ENCODE measurements around the gene TOMT. TPM values are rescaled to one million over a fixed set of nuclear protein-coding genes. Genes with fewer than 3 reads are reported as not detected.

TOMT gene
- total RNA-seq, 4 donors from 2014 or later: not detected

GRCh38 chr11:72154816-72155215, 49.1 kb downstream of the TOMT start:
- 94 to 98% methylated on average over 3 of the region's 3 CpGs for WGBS, 2 donors
- Histone ChIP-seq H3K36me3 (no peaks in the 10 kb centered on the region), H3K4me3 (no peak overlapping the region), H3K27me3 (no peaks in the 10 kb centered on the region), H3K9me3 (no peaks in the 10 kb centered on the region), H3K27ac (no peak overlapping the region), H3K4me1 (no peaks in the 10 kb centered on the region)
- no peak for TF ChIP-seq POLR2A (IDR thresholded peaks at IDR 0.05)
- TF ChIP-seq EP300 (IDR thresholded peaks at IDR 0.05): no peak
- TF ChIP-seq CTCF (IDR thresholded peaks at IDR 0.05): no peak
- DNase-seq (ENCODE audit: low spot score in 2 of 2): no peak

- 86 to 95% methylated on average over 4 of the region's 4 CpGs for WGBS, 2 donors
- Histone ChIP-seq H3K36me3 (no peaks in the 10 kb centered on the region), H3K4me3 (no peak overlapping the region), H3K27ac (no peak overlapping the region), H3K4me1 (no peaks in the 10 kb centered on the region), H3K27me3 (no peaks in the 10 kb centered on the region), H3K9me3 (no peaks in the 10 kb centered on the region)
- DNase-seq (ENCODE audit: low spot score in 2 of 2): no peak
- TF ChIP-seq CTCF (IDR thresholded peaks at IDR 0.05) (no peak), POLR2A (IDR thresholded peaks at IDR 0.05) (no peak), EP300 (IDR thresholded peaks at IDR 0.05) (no peak)
Observed at GRCh38 chr11:72155751-72156150, 50.0 kb downstream of the TOMT start.

- no peaks in the 10 kb centered on the region for H3K9me3 ChIP-seq
- H3K27me3 ChIP-seq: no peaks in the 10 kb centered on the region
- H3K27ac ChIP-seq: no peak overlapping the region
- WGBS, 2 donors: 77 to 79% methylated on average over 4 of the region's 4 CpGs
- no peaks in the 10 kb centered on the region for H3K4me1 ChIP-seq
- DNase-seq (ENCODE audit: low spot score in 2 of 2): no peak
- TF ChIP-seq CTCF (IDR thresholded peaks at IDR 0.05) (no peak), EP300 (IDR thresholded peaks at IDR 0.05) (no peak), POLR2A (IDR thresholded peaks at IDR 0.05) (no peak)
- no peaks in the 10 kb centered on the region for H3K36me3 ChIP-seq
- no peak overlapping the region for H3K4me3 ChIP-seq
Observed at GRCh38 chr11:72157131-72157530, 51.4 kb downstream of the TOMT start.

Small RNAs within 50 kb of the gene (small RNA-seq; reads per million reads assigned to genes)
- gene MIR3165: not detected

Other genes with a start within 250 kb of the TOMT start
- not detected for gene DEFB131B, start 227.5 kb upstream of the TOMT start, total RNA-seq
- 10 to 100 TPM in 3 of 4 donors, 1 to 10 TPM in 1; 4.6 to 21.4 (median 15.7) TPM for gene XNDC1N, start 177.3 kb upstream of the TOMT start, total RNA-seq
- 10 to 100 TPM; 17.2 to 29.4 (median 21.4) TPM for gene RNF121, start 176.9 kb upstream of the TOMT start, total RNA-seq
- 10 to 100 TPM in 1 of 4 donors, 1 to 10 TPM in 3; 5.1 to 11.6 (median 6.3) TPM for gene IL18BP, start 107.0 kb upstream of the TOMT start, total RNA-seq
- 100 to 1,000 TPM; 345 to 650 (median 380) TPM for gene NUMA1, start 25.4 kb upstream of the TOMT start, total RNA-seq
- gene LRRC51, start 25.1 kb upstream of the TOMT start, total RNA-seq: 10 to 100 TPM in 1 of 4 donors, 1 to 10 TPM in 3; 7.3 to 10.8 (median 9.2) TPM
- 100 to 1,000 TPM; 116 to 133 (median 128) TPM for gene LAMTOR1, start 2.6 kb upstream of the TOMT start, total RNA-seq
- 10 to 100 TPM; 20.8 to 36.7 (median 30.8) TPM for gene ANAPC15, start 6.8 kb downstream of the TOMT start, total RNA-seq
- gene FOLR3, start 29.8 kb downstream of the TOMT start, total RNA-seq: under 1 TPM in 1 of 4 donors, not detected in 3; 0.63 TPM
- gene FOLR1, start 86.2 kb downstream of the TOMT start, total RNA-seq: under 1 TPM in 2 of 4 donors, not detected in 2; 0.39 to 0.66 TPM
- 10 to 100 TPM; 27.8 to 60.9 (median 35.7) TPM for gene FOLR2, start 110.9 kb downstream of the TOMT start, total RNA-seq
- gene INPPL1, start 118.8 kb downstream of the TOMT start, total RNA-seq: 100 to 1,000 TPM in 2 of 4 donors, 10 to 100 TPM in 2; 73.6 to 137 (median 94.8) TPM
- not detected for gene PHOX2A, start 138.3 kb downstream of the TOMT start, total RNA-seq